Mesothelial cell of epicardium (in vitro differentiated cells): ENCODE data around the gene SPIRE1. TPM values are rescaled to one million over a fixed set of nuclear protein-coding genes. Genes with fewer than 3 reads are reported as not detected.

Experiments
- DNase-seq, 2 experiments: peaks; one replicate each; pipeline ENCODE4 v3.0.0; 2021; ENCODE audit warnings: low spot score in 2 of 2; ENCODE audit not compliant: unreplicated experiment in 2 of 2
- H3K27ac Mint-ChIP-seq: 2 replicates; pipeline ENCODE4 v1.8.0; 2021; ENCODE audit warnings: mixed read lengths
- H3K27me3 Mint-ChIP-seq: 2 replicates; pipeline ENCODE4 v1.8.0; 2021; ENCODE audit warnings: low read depth, mixed read lengths
- H3K36me3 Mint-ChIP-seq: 2 replicates; pipeline ENCODE4 v1.8.0; 2021; ENCODE audit warnings: mixed read lengths
- H3K4me1 Mint-ChIP-seq: 2 replicates; pipeline ENCODE4 v1.8.0; 2021; ENCODE audit warnings: mixed read lengths
- H3K4me3 Mint-ChIP-seq: 2 replicates; pipeline ENCODE4 v1.8.0; 2021; ENCODE audit warnings: mild to moderate bottlenecking, moderate library complexity, mixed read lengths
- H3K9me3 Mint-ChIP-seq: 2 replicates; pipeline ENCODE4 v1.8.0; 2021; ENCODE audit warnings: mixed read lengths
- total RNA-seq: library from RNA; stranded (reverse); gene quantifications from 3 replicates; pipeline ENCODE4 v1.2.1, GENCODE V29; 2021
- TF ChIP-seq, protein P1 (sequence below): fragments of 200-600 bp; sonication (generic); IDR thresholded peaks from one replicate; pipeline ENCODE4 v1.5.0; 2021; ENCODE audit warnings: antibody characterized with exemption; ENCODE audit not compliant: unreplicated experiment

Gene SPIRE1
- total RNA-seq, result 24.2 to 27.4 TPM (median 25.1 TPM) in 3 replicates

- H3K27ac Mint-ChIP-seq, result peak within 1 kb of the TSS; percentile 54
- TF ChIP-seq, protein P1, sequence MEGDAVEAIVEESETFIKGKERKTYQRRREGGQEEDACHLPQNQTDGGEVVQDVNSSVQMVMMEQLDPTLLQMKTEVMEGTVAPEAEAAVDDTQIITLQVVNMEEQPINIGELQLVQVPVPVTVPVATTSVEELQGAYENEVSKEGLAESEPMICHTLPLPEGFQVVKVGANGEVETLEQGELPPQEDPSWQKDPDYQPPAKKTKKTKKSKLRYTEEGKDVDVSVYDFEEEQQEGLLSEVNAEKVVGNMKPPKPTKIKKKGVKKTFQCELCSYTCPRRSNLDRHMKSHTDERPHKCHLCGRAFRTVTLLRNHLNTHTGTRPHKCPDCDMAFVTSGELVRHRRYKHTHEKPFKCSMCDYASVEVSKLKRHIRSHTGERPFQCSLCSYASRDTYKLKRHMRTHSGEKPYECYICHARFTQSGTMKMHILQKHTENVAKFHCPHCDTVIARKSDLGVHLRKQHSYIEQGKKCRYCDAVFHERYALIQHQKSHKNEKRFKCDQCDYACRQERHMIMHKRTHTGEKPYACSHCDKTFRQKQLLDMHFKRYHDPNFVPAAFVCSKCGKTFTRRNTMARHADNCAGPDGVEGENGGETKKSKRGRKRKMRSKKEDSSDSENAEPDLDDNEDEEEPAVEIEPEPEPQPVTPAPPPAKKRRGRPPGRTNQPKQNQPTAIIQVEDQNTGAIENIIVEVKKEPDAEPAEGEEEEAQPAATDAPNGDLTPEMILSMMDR, result no peak
- H3K4me3 Mint-ChIP-seq, result peak within 1 kb of the TSS; percentile 75
- peak; percentile 34 to 56 for DNase-seq
- H3K9me3 Mint-ChIP-seq, result no peaks in the 10 kb centered on the region
- H3K4me1 Mint-ChIP-seq, result peaks cover 28% of the 10 kb centered on the region
- H3K36me3 Mint-ChIP-seq, result no peaks in the 10 kb centered on the region
- H3K27me3 Mint-ChIP-seq, result peaks cover 5% of the 10 kb centered on the region
Observed at GRCh38 chr18:12657684-12658425, at the start of gene SPIRE1. Gene SPIRE1 (minus strand): TSS chr18:12658107. CDS start chr18:12657866, 241 bp downstream.

DNA sequence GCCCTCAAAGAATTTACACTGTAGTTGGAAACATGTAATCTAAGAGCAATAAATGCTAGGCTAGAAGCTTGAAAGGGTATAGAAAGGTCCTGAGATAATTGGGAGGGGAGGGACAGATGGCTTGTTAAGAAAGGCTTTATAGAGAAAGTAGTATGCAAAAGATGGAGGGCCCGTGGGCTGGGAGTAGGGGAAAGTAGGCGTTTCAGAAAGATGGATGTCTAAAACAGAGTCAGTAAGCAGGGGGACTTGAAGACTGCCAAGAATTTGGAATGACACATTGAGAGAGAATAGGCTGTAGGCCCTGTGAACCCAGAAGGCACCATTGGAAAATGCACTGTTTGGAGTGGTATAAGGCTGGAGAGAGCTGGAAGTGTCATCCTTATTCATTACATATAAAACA, 45.8 kb upstream of the SPIRE1 start:
- no peaks in the 10 kb centered on the region for H3K27me3 Mint-ChIP-seq
- DNase-seq, result no peak
- H3K4me3 Mint-ChIP-seq, result peak overlapping the region; percentile 90
- H3K27ac Mint-ChIP-seq, result peak overlapping the region; percentile 97
- peaks cover 29% of the 10 kb centered on the region for H3K4me1 Mint-ChIP-seq
- TF ChIP-seq, protein P1, result no peak
- H3K36me3 Mint-ChIP-seq, result peaks cover 17% of the 10 kb centered on the region
- no peaks in the 10 kb centered on the region for H3K9me3 Mint-ChIP-seq

- no peaks in the 10 kb centered on the region for H3K27me3 Mint-ChIP-seq
- H3K4me3 Mint-ChIP-seq, result peak overlapping the region; percentile 90
- no peak for DNase-seq
- H3K36me3 Mint-ChIP-seq, result peaks cover 20% of the 10 kb centered on the region
- no peaks in the 10 kb centered on the region for H3K9me3 Mint-ChIP-seq
- peaks cover 29% of the 10 kb centered on the region for H3K4me1 Mint-ChIP-seq
- peak overlapping the region; percentile 97 for H3K27ac Mint-ChIP-seq
- TF ChIP-seq, protein P1, result no peak
Observed at GRCh38 chr18:12703096-12703567, 45.2 kb upstream of the SPIRE1 start.

GRCh38 chr18:12702221-12703095, 44.6 kb upstream of the SPIRE1 start, which contains the start of the genes CEP76 and PSMG2:
Gene CEP76 (minus strand): TSS chr18:12702723. CDS start chr18:12702548, 175 bp downstream.
Gene PSMG2 (plus strand): TSS chr18:12703042. CDS start chr18:12703108, 66 bp downstream.
- peaks cover 29% of the 10 kb centered on the region for H3K4me1 Mint-ChIP-seq
- no peaks in the 10 kb centered on the region for H3K27me3 Mint-ChIP-seq
- peak within 1 kb of the TSS; percentile 97 for H3K27ac Mint-ChIP-seq
- peak within 1 kb of the TSS; percentile 90 for H3K4me3 Mint-ChIP-seq
- no peaks in the 10 kb centered on the region for H3K9me3 Mint-ChIP-seq
- peak; percentile 65 to 85 for DNase-seq
- peaks cover 15% of the 10 kb centered on the region for H3K36me3 Mint-ChIP-seq
- TF ChIP-seq, protein P1, result no peak

- Mint-ChIP-seq H3K9me3 (no peaks in the 10 kb centered on the region), H3K36me3 (peaks cover 11% of the 10 kb centered on the region), H3K4me3 (peak overlapping the region; percentile 90), H3K27ac (peak overlapping the region; percentile 97), H3K27me3 (no peaks in the 10 kb centered on the region), H3K4me1 (peaks cover 29% of the 10 kb centered on the region)
- TF ChIP-seq, protein P1, result no peak
- DNase-seq, result no peak
Observed at GRCh38 chr18:12701161-12701560, 43.3 kb upstream of the SPIRE1 start.
